Vagina (tissue), 2 donors: ENCODE measurements around the gene HOXA5. TPM values are rescaled to one million over a fixed set of nuclear protein-coding genes. Genes with fewer than 3 reads are reported as not detected.

Experiments used
- DNase-seq, 2 donors: peaks; one replicate each; pipeline ENCODE4 v3.0.0-alpha.2; 2017; ENCODE audit errors: extremely low spot score in 2 of 2
- H3K27ac ChIP-seq: fragments of 200-600 bp; sonication (generic); one replicate; pipeline ENCODE4 v1.5.1; 2019
- H3K27me3 ChIP-seq: fragments of 200-600 bp; sonication (generic); one replicate; pipeline ENCODE4 v1.5.1; 2019
- H3K36me3 ChIP-seq, 2 donors: fragments of 200-600 bp; sonication (generic); one replicate each; pipeline ENCODE4 v1.5.1; 2017 to 2019
- H3K4me1 ChIP-seq: fragments of 200-600 bp; sonication (generic); one replicate; pipeline ENCODE4 v1.5.1; 2019
- H3K4me3 ChIP-seq, 2 donors: fragments of 200-600 bp; sonication (generic); 1 replicate in 1 of 2; 2 replicates in 1 of 2; pipeline ENCODE4 v1.5.1; 2016 to 2019
- H3K9me3 ChIP-seq: fragments of 200-600 bp; sonication (generic); one replicate; pipeline ENCODE4 v1.5.1; 2019
- POLR2A ChIP-seq, 2 donors: fragments of 450-650 bp; IDR thresholded peaks; one replicate each; pipeline ENCODE4 v1.6.1; 2017; ENCODE audit warnings: antibody characterized with exemption in 2 of 2, mild to moderate bottlenecking in 2 of 2, moderate library complexity in 2 of 2
- POLR2AphosphoS5 ChIP-seq, 2 donors: sonication (generic); formaldehyde crosslinking; IDR thresholded peaks; one replicate each; pipeline ENCODE4 v1.9.0; 2017; ENCODE audit warnings: antibody characterized with exemption in 2 of 2, mild to moderate bottlenecking in 2 of 2, low read depth in 1 of 2; ENCODE audit not compliant: insufficient read depth in 1 of 2
- intact Hi-C: fragments of 100-400 bp; cut with DNase I; formaldehyde crosslinking; loops from one replicate; pipeline ENCODE4 v1.15.1; 2023
- total RNA-seq: library from RNA; depleted of rRNA; stranded (reverse); fragments of >200 nt; gene quantifications from one replicate; pipeline ENCODE4 v1.2.3, GENCODE V29; 2016
- TF ChIP-seq, protein P1 (sequence below), 3 experiments: fragments of 450-650 bp in 2 of 3; fragments of 200-600 bp in 1 of 3; sonication (generic) in 1 of 3; IDR thresholded peaks; one replicate each; pipeline ENCODE4 v1.5.1; 2017 to 2019; ENCODE audit warnings: antibody characterized with exemption in 3 of 3, mild to moderate bottlenecking in 2 of 3, moderate library complexity in 2 of 3

The HOXA5 gene
- total RNA-seq, 1 donor from 2014 or later, result 6.1 TPM

DNA sequence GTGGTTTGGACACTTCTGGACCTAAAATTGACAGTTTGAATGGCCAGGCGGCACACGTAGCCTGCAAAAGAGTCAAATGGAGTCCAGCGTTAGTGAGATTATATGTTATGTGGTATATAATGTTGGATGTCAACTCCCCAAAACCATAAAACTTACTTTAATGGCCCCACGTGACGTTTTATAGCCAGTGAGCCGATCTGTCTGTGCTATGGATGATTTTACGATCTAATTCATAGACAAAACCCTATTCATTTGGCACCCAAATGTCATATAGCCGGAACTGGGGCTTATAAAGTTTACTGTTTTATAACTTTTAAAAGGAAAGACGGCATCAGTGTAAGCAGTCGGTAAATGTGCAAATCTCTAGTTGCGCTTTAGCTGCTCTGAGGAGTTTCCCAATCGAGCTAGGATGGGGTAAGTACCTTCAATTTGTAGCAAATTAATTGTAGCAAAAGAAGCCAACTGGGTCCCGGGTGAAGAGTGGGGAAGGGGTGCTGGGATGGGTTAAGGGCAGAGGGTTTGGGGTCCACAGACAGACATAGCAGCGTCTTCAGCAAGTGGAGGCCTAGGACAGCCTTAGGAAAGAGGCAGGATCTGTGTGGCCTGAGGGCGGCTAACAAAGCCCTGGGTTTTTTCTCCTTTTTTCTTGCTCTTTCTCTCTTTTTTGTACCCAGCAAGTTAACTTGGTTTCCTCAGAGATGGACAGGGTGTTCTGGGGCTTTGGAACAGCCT, 3.2 kb downstream of the HOXA5 start:
- no peak overlapping the region for H3K4me3 ChIP-seq
- intact Hi-C loops, result no loop called here
- H3K4me1 ChIP-seq, result peaks cover 8% of the 10 kb centered on the region

DNA sequence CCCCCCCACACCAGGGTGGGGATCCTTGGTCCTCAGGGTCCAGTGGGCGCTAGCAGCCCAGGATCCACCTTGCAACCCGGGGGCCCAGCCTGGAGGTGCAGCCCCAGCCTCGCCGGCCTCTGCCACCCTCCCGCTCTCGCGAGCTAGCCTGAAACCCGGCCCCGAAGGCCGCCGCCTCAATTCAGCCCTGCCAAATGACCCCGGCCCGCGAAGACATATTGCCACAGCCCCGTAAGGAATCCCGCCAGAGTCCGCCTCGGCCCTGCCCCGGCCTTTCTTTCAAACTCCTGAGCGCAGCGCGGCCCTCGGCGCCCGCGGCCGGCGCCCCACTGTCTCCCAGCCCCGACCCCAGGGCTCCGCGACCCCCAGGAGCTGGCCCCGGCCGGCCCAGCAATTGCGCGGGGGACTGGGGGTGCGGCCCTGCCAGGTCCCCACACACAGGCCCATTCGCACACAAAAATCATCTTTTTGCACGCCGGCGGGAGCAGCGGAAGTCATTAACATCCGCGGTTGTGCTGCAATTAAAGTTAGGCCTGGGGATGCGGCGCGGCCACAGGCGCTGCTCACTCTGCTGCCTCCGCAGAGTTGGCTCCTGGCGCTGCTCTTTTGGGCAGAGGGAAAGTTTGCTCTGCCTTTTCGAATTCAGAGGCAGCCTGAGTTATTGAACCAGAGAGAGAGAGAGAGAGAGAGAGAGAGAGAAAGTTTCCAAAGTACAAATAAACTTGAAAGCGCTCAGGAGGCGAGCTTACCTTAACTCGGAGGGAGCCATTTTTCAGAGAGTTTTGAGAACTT, 4.0 kb downstream of the HOXA5 start:
- Histone ChIP-seq H3K4me1 (peaks cover 8% of the 10 kb centered on the region), H3K9me3 (no peaks in the 10 kb centered on the region), H3K27ac (no peak overlapping the region), H3K36me3 (peaks cover 0 to 9% of the 10 kb centered on the region in 2 donors), H3K4me3 (peak overlapping the region in 1 of 2 donors; percentile 23), H3K27me3 (no peaks in the 10 kb centered on the region)
- intact Hi-C loops, result no loop called here
- DNase-seq, result no peak
- TF ChIP-seq POLR2A (IDR thresholded peaks at IDR 0.05) (no peak), POLR2AphosphoS5 (IDR thresholded peaks at IDR 0.05; ENCODE audit: insufficient read depth in 1 of 2, low read depth in 1 of 2) (no peak)
- TF ChIP-seq, protein P1, sequence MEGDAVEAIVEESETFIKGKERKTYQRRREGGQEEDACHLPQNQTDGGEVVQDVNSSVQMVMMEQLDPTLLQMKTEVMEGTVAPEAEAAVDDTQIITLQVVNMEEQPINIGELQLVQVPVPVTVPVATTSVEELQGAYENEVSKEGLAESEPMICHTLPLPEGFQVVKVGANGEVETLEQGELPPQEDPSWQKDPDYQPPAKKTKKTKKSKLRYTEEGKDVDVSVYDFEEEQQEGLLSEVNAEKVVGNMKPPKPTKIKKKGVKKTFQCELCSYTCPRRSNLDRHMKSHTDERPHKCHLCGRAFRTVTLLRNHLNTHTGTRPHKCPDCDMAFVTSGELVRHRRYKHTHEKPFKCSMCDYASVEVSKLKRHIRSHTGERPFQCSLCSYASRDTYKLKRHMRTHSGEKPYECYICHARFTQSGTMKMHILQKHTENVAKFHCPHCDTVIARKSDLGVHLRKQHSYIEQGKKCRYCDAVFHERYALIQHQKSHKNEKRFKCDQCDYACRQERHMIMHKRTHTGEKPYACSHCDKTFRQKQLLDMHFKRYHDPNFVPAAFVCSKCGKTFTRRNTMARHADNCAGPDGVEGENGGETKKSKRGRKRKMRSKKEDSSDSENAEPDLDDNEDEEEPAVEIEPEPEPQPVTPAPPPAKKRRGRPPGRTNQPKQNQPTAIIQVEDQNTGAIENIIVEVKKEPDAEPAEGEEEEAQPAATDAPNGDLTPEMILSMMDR (IDR thresholded peaks at IDR 0.05), result no peak

More for the DNA sequence above, 3.2 kb downstream of the HOXA5 start:
- Histone ChIP-seq H3K27me3 (no peaks in the 10 kb centered on the region), H3K9me3 (no peaks in the 10 kb centered on the region), H3K27ac (no peak overlapping the region), H3K36me3 (peaks cover 0 to 11% of the 10 kb centered on the region in 2 donors)
- TF ChIP-seq POLR2AphosphoS5 (IDR thresholded peaks at IDR 0.05; ENCODE audit: insufficient read depth in 1 of 2, low read depth in 1 of 2), result no peak
- no peak for TF ChIP-seq POLR2A (IDR thresholded peaks at IDR 0.05)
- TF ChIP-seq, protein P1 (IDR thresholded peaks at IDR 0.05), result no peak
- DNase-seq, result no peak

DNA sequence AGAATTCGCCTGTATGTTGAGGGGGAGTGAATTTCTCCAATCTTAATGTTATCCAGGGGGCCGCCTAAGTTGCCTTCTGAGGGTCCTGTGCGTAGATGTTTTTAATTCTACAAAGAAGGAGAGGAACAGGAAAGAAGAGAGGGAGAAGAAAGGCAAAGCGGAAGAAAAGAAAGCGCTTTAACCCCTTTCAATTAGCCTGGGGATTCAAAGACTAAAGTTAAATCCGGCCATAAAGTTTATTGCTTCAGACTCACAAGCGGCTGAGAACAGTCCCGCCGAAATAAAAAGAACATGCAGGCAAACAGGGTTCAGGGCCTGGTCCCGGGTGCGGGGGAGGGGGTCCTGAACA, 4.5 kb downstream of the HOXA5 start:
- Histone ChIP-seq H3K4me3 (no peak overlapping the region), H3K9me3 (no peaks in the 10 kb centered on the region), H3K27ac (no peak overlapping the region), H3K4me1 (peaks cover 8% of the 10 kb centered on the region), H3K27me3 (no peaks in the 10 kb centered on the region), H3K36me3 (peaks cover 0 to 4% of the 10 kb centered on the region in 2 donors)
- intact Hi-C loops, result no loop called here
- TF ChIP-seq, protein P1 (IDR thresholded peaks at IDR 0.05), result no peak
- TF ChIP-seq POLR2A (IDR thresholded peaks at IDR 0.05), result no peak
- no peak for TF ChIP-seq POLR2AphosphoS5 (IDR thresholded peaks at IDR 0.05; ENCODE audit: insufficient read depth in 1 of 2, low read depth in 1 of 2)
- no peak for DNase-seq

GRCh38 chr7:27138472-27138871, 5.0 kb downstream of the HOXA5 start:
- no peak overlapping the region for H3K27ac ChIP-seq
- H3K4me1 ChIP-seq, result peaks cover 8% of the 10 kb centered on the region

More at GRCh38 chr7:27138472-27138871, 5.0 kb downstream of the HOXA5 start:
- Histone ChIP-seq H3K9me3 (no peaks in the 10 kb centered on the region), H3K4me3 (no peak overlapping the region), H3K27me3 (no peaks in the 10 kb centered on the region), H3K36me3 (peaks cover 0 to 4% of the 10 kb centered on the region in 2 donors)
- TF ChIP-seq POLR2AphosphoS5 (IDR thresholded peaks at IDR 0.05; ENCODE audit: insufficient read depth in 1 of 2, low read depth in 1 of 2) (no peak), POLR2A (IDR thresholded peaks at IDR 0.05) (no peak)
- TF ChIP-seq, protein P1 (IDR thresholded peaks at IDR 0.05), result no peak
- intact Hi-C loops, result no loop called here
- DNase-seq, result no peak
